Muscle of leg (tissue), 11 donors: ENCODE data around the gene MRPS23. TPM values are rescaled to one million over a fixed set of nuclear protein-coding genes. Genes with fewer than 3 reads are reported as not detected.

Experiments
- DNase-seq: peaks from one replicate; pipeline ENCODE4 v3.0.0; 2013
- H3K27ac ChIP-seq: one replicate; pipeline ENCODE4 v1.5.1; 2013; ENCODE audit warnings: mild to moderate bottlenecking, low read length, control low read depth
- H3K27me3 ChIP-seq: one replicate; pipeline ENCODE4 v1.6.1; 2013; ENCODE audit warnings: low read length; ENCODE audit not compliant: control insufficient read depth, insufficient read depth
- H3K36me3 ChIP-seq: one replicate; pipeline ENCODE4 v1.6.1; 2013; ENCODE audit warnings: low read length; ENCODE audit not compliant: control insufficient read depth, insufficient read depth
- H3K4me1 ChIP-seq: one replicate; pipeline ENCODE4 v1.6.1; 2013; ENCODE audit warnings: low read length; ENCODE audit not compliant: control insufficient read depth, insufficient read depth
- H3K4me3 ChIP-seq: one replicate; pipeline ENCODE4 v1.5.1; 2013; ENCODE audit warnings: low read length, control low read depth
- H3K9me3 ChIP-seq: replicated peaks from 2 replicates; pipeline ENCODE4 v1.6.1; 2013; ENCODE audit warnings: low read depth, low read length; ENCODE audit not compliant: control insufficient read depth
- WGBS: methylation state at CpG from one replicate; pipeline ENCODE4 v1.1.5; 2013; ENCODE audit warnings: missing lambda C conversion rate; ENCODE audit not compliant: insufficient coverage; 5-methylcytosine and 5-hydroxymethylcytosine counted together
- polyA plus RNA-seq, 8 donors: library from polyadenylated mRNA; unstranded; fragments of 120-200 nt; gene quantifications; one replicate each; pipeline versions ENCODE4 v1.2.1 to v1.2.3, GENCODE V29; 2013; ENCODE audit warnings: inconsistent platforms in 1 of 8, low replicate concordance in 1 of 8; ENCODE audit not compliant: insufficient read length in 8 of 8, insufficient read depth in 1 of 8
- total RNA-seq: library from RNA; stranded (reverse); fragments of 120-200 nt; gene quantifications from one replicate; pipeline ENCODE4 v1.2.4, GENCODE V29; 2013

The MRPS23 gene
- total and polyA plus RNA-seq, 9 donors = 34.3 to 46.0 (median 41.0) TPM

DNA sequence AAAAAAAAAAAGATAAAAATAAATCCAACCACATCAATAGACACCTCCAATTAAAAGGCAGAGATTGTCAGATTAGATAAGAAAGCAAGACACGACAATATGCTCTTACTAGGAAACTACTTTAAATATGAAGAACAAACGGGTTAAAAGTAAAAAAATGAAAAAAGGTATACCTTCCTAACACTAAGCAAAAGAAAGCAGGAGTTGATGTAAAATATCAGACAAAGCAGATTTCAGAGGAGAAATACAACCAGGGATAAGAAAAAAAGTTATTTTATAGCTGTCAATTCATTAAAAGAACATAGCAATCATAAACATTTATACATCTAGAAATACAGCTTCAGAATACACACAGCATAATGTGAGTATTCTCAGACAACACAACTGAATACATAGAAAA lies 55.0 kb downstream of the MRPS23 start:
- Histone ChIP-seq H3K4me1 (no peaks in the 10 kb centered on the region), H3K27me3 (peaks cover 3% of the 10 kb centered on the region), H3K27ac (no peak overlapping the region), H3K36me3 (no peaks in the 10 kb centered on the region), H3K9me3 (no peaks in the 10 kb centered on the region), H3K4me3 (no peak overlapping the region)
- WGBS = no CpG with 5 or more reads among the region's 2 CpGs
- no peak for DNase-seq

DNA sequence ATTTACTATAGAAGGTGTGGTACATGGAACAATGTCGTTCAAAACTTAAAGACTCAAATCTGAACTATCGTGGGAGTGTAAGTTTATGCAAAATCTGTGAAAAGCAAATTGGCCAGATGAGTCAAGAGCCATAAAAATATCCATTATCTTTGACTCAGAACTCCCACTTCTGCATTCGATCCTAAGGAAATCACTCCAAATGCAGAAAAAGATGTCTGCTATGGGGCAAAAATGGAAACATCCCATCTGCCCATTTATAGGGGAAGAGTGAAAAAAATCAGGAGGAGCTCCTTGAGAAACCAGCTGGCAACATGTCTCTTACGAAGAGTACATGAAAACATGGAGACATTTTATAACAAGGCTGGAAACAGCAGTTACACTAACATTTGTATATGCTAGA lies 61.1 kb downstream of the MRPS23 start:
- no CpG with 5 or more reads among the region's 4 CpGs for WGBS
- Histone ChIP-seq H3K36me3 (no peaks in the 10 kb centered on the region), H3K27ac (no peak overlapping the region), H3K4me1 (peaks cover 10% of the 10 kb centered on the region), H3K4me3 (no peak overlapping the region), H3K9me3 (no peaks in the 10 kb centered on the region), H3K27me3 (peaks cover 11% of the 10 kb centered on the region)
- DNase-seq = no peak

DNA sequence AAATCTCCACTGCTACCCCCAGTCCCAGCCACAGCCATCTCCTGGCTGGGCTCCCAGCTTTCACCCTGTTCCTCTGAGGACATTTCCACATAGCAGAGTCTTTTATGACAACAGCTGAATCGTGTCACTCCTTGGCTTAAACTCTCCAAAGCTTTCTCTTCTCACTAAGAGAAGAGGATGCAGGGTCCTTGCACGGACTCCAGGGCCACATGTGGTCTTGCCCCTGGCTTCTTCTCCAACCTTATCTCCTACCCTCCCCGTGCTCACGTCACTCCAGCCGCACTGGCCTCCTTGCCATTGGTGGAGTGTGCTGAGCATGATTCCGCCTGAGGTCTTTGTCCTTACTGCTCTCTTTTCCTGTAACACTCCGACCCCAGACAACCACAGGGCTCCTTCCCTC lies 64.8 kb downstream of the MRPS23 start:
- Histone ChIP-seq H3K27me3 (peaks cover 10% of the 10 kb centered on the region), H3K4me1 (peaks cover 34% of the 10 kb centered on the region), H3K36me3 (no peaks in the 10 kb centered on the region), H3K27ac (no peak overlapping the region), H3K9me3 (no peaks in the 10 kb centered on the region), H3K4me3 (no peak overlapping the region)
- WGBS = 75% methylated on average over 5 of the region's 7 CpGs
- DNase-seq = peak; percentile 18

Other genes with a start within 250 kb of the MRPS23 start
- gene CCDC182, start 104.7 kb downstream of the MRPS23 start, total RNA-seq = not detected
- gene CCDC182, start 104.7 kb downstream of the MRPS23 start, polyA plus RNA-seq = not detected
- 13.2 TPM for gene CUEDC1, start 105.4 kb upstream of the MRPS23 start, total RNA-seq
- gene CUEDC1, start 105.4 kb upstream of the MRPS23 start, polyA plus RNA-seq = 10 to 100 TPM; 43.6 to 59.3 (median 52.0) TPM
- 39.9 TPM for gene VEZF1, start 138.2 kb upstream of the MRPS23 start, total RNA-seq
- 10 to 100 TPM; 36.7 to 54.7 (median 45.7) TPM for gene VEZF1, start 138.2 kb upstream of the MRPS23 start, polyA plus RNA-seq
- gene SRSF1, start 157.2 kb upstream of the MRPS23 start, total RNA-seq = 180 TPM
- gene SRSF1, start 157.2 kb upstream of the MRPS23 start, polyA plus RNA-seq = 100 to 1,000 TPM; 161 to 241 (median 193) TPM
- gene DYNLL2, start 233.4 kb upstream of the MRPS23 start, total RNA-seq = 12.7 TPM
- gene DYNLL2, start 233.4 kb upstream of the MRPS23 start, polyA plus RNA-seq = 10 to 100 TPM; 32.5 to 52.8 (median 45.2) TPM